Mesothelial cell of epicardium (in vitro differentiated cells): ENCODE results near the gene CRELD2. TPM values are rescaled to one million over a fixed set of nuclear protein-coding genes. Genes with fewer than 3 reads are reported as not detected.

ENCODE experiments used
- DNase-seq, 2 experiments: peaks; one replicate each; pipeline ENCODE4 v3.0.0; 2021; ENCODE audit warnings: low spot score in 2 of 2; ENCODE audit not compliant: unreplicated experiment in 2 of 2
- H3K27ac Mint-ChIP-seq: 2 replicates; pipeline ENCODE4 v1.8.0; 2021; ENCODE audit warnings: mixed read lengths
- H3K27me3 Mint-ChIP-seq: 2 replicates; pipeline ENCODE4 v1.8.0; 2021; ENCODE audit warnings: low read depth, mixed read lengths
- H3K36me3 Mint-ChIP-seq: 2 replicates; pipeline ENCODE4 v1.8.0; 2021; ENCODE audit warnings: mixed read lengths
- H3K4me1 Mint-ChIP-seq: 2 replicates; pipeline ENCODE4 v1.8.0; 2021; ENCODE audit warnings: mixed read lengths
- H3K4me3 Mint-ChIP-seq: 2 replicates; pipeline ENCODE4 v1.8.0; 2021; ENCODE audit warnings: mild to moderate bottlenecking, moderate library complexity, mixed read lengths
- H3K9me3 Mint-ChIP-seq: 2 replicates; pipeline ENCODE4 v1.8.0; 2021; ENCODE audit warnings: mixed read lengths
- total RNA-seq: library from RNA; stranded (reverse); gene quantifications from 3 replicates; pipeline ENCODE4 v1.2.1, GENCODE V29; 2021
- TF ChIP-seq, protein P1 (sequence below): fragments of 200-600 bp; sonication (generic); IDR thresholded peaks from one replicate; pipeline ENCODE4 v1.5.0; 2021; ENCODE audit warnings: antibody characterized with exemption; ENCODE audit not compliant: unreplicated experiment

CRELD2 gene
- total RNA-seq, 1 donor from 2014 or later, result 41.4 TPM

DNA sequence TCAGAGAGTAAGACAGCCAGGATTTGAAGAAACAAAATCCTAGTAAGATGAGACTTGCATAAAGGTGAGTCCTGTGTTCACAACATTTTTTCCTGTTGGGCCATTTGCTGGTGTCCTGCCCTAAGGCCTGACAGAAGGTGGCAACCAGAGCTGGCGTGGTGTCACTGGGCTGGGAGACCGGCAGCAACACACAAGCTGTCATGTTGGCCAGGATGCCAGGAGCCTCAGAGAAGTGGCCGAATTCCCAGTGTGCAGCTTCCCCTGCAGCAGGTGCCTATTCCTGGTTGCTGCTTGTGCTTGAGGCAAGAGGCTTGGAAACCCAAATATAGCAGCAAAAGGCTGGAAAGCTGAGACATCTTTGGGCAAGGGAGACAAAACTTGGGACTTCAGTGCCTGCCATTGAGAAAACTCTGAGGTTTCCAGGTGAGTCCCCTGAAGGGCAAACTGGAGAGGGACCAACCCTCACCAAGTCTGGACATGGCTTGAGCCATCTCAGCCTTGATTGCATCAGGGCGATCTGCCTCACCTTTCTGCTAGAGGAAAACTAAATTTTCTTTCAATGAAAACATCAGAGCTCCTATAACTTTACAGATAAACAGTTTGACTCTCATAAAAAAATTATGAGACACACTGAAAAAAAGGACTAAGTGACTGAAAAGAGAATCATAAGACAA lies 26.1 kb upstream of the CRELD2 start:
- peaks cover 49% of the 10 kb centered on the region for H3K9me3 Mint-ChIP-seq

DNA sequence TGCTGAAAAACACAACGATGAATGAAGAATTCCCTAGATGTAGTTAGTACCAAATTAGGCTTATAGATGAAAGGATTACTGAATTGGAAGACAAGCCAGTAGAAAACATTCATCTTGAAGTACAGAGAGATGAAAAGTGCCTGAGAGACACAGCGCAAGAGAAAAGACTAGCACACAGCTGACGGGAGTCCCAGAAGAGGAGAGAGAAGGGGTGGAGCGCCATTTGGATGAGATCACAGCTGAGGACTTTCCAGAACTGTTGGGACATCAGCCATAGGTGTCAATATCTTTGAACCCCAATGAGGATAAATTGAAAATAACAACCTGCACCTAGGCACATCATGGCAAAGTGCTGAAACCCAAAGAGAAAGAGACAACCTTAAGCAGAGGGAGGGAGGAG lies 25.4 kb upstream of the CRELD2 start:
- peaks cover 46% of the 10 kb centered on the region for H3K9me3 Mint-ChIP-seq
- TF ChIP-seq, protein P1, sequence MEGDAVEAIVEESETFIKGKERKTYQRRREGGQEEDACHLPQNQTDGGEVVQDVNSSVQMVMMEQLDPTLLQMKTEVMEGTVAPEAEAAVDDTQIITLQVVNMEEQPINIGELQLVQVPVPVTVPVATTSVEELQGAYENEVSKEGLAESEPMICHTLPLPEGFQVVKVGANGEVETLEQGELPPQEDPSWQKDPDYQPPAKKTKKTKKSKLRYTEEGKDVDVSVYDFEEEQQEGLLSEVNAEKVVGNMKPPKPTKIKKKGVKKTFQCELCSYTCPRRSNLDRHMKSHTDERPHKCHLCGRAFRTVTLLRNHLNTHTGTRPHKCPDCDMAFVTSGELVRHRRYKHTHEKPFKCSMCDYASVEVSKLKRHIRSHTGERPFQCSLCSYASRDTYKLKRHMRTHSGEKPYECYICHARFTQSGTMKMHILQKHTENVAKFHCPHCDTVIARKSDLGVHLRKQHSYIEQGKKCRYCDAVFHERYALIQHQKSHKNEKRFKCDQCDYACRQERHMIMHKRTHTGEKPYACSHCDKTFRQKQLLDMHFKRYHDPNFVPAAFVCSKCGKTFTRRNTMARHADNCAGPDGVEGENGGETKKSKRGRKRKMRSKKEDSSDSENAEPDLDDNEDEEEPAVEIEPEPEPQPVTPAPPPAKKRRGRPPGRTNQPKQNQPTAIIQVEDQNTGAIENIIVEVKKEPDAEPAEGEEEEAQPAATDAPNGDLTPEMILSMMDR, result no peak
- H3K27ac Mint-ChIP-seq, result no peak overlapping the region
- no peak for DNase-seq
- no peak overlapping the region for H3K4me3 Mint-ChIP-seq
- H3K36me3 Mint-ChIP-seq, result peaks cover 76% of the 10 kb centered on the region
- no peaks in the 10 kb centered on the region for H3K27me3 Mint-ChIP-seq
- no peaks in the 10 kb centered on the region for H3K4me1 Mint-ChIP-seq

More for the DNA sequence above, 26.1 kb upstream of the CRELD2 start:
- H3K4me1 Mint-ChIP-seq, result no peaks in the 10 kb centered on the region
- H3K27ac Mint-ChIP-seq, result no peak overlapping the region
- H3K36me3 Mint-ChIP-seq, result peaks cover 82% of the 10 kb centered on the region
- TF ChIP-seq, protein P1, result no peak
- no peak overlapping the region for H3K4me3 Mint-ChIP-seq
- H3K27me3 Mint-ChIP-seq, result no peaks in the 10 kb centered on the region
- no peak for DNase-seq

DNA sequence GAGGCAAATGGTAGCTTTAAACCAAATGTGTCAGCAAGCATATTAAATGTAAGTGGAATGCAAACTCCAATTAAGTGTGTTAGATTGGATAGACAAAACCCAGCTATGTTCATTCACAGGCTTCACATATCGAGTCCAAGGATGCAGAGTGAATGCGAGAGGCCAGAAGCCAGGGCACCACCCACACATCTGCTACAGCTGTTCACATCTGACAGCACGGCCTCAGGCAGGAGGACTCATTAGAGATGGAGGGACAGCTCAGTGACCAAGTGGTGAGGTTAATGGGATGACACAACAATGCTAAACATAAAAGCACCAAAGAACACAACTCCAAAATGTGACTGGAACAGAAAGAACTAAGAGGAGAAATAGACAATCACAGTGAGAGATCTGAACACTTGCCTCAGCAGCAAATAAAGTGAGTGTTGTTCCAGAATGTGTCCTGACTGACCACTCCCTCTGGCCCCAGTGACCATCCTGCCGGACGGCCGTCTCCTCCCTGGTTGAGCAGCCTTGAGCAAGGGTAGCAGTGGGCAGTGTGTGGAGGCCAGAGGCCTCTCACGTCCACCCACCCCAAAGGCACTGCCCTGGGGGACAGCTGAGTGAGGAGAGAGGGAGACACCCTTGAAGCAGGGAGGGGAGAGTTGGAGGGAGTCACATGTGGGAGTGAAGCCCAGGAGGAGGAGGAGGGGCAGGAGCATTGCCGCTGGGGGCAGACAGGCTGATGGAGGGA lies 23.9 kb upstream of the CRELD2 start:
- Mint-ChIP-seq H3K4me3 (no peak overlapping the region), H3K27ac (no peak overlapping the region), H3K27me3 (no peaks in the 10 kb centered on the region), H3K9me3 (peaks cover 38% of the 10 kb centered on the region), H3K36me3 (peaks cover 69% of the 10 kb centered on the region), H3K4me1 (no peaks in the 10 kb centered on the region)
- DNase-seq, result no peak
- TF ChIP-seq, protein P1, result no peak

- Mint-ChIP-seq H3K27ac (no peak overlapping the region), H3K9me3 (peaks cover 36% of the 10 kb centered on the region), H3K4me3 (no peak overlapping the region), H3K36me3 (peaks cover 65% of the 10 kb centered on the region), H3K4me1 (no peaks in the 10 kb centered on the region), H3K27me3 (no peaks in the 10 kb centered on the region)
- DNase-seq, result no peak
- TF ChIP-seq, protein P1, result no peak
Observed at GRCh38 chr22:49896201-49896600, 22.2 kb upstream of the CRELD2 start.

DNA sequence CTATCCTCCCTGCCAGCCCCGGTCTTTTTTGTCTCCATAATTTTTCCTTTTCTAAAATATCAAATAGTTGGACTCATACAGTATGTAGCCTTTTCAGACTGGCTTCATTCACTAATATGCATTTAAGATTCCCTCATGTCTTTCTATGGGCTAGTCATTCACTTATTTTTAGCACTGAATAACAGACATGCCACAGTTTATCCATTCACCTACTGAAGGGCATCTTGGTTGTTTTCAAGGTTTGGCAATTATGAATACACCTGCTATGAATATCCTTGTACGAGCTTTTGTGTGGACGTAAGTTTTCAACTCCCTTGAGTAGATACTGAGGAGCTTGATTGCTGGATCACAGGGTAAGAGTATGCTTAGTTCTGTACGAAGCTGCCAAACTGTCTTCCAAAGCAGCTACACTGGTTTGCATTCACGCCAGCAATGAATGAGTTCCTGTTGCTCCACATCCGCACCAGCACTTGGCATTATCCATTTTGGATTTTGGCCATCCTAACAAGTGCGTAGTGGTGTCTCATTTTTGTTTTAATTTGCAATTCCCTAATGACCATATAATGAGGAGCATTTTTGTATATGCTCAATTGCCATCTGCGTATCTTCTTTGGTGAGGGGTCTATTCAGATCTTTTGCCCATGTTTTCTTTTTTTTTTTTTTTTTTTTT lies 21.3 kb upstream of the CRELD2 start:
- TF ChIP-seq, protein P1, result no peak
- no peak overlapping the region for H3K4me3 Mint-ChIP-seq
- peaks cover 30% of the 10 kb centered on the region for H3K9me3 Mint-ChIP-seq
- DNase-seq, result no peak
- no peak overlapping the region for H3K27ac Mint-ChIP-seq
- no peaks in the 10 kb centered on the region for H3K27me3 Mint-ChIP-seq
- no peaks in the 10 kb centered on the region for H3K4me1 Mint-ChIP-seq
- H3K36me3 Mint-ChIP-seq, result peaks cover 68% of the 10 kb centered on the region
